GM19099 (cell line): ENCODE data around the gene TCAF1.

Experiments used
- POLR2A ChIP-seq: IDR thresholded peaks from 3 replicates; pipeline ENCODE4 v1.6.1; 2011; ENCODE audit warnings: low read depth; ENCODE audit not compliant: insufficient read length; ENCODE audit errors: extremely low read depth

TCAF1 gene

DNA sequence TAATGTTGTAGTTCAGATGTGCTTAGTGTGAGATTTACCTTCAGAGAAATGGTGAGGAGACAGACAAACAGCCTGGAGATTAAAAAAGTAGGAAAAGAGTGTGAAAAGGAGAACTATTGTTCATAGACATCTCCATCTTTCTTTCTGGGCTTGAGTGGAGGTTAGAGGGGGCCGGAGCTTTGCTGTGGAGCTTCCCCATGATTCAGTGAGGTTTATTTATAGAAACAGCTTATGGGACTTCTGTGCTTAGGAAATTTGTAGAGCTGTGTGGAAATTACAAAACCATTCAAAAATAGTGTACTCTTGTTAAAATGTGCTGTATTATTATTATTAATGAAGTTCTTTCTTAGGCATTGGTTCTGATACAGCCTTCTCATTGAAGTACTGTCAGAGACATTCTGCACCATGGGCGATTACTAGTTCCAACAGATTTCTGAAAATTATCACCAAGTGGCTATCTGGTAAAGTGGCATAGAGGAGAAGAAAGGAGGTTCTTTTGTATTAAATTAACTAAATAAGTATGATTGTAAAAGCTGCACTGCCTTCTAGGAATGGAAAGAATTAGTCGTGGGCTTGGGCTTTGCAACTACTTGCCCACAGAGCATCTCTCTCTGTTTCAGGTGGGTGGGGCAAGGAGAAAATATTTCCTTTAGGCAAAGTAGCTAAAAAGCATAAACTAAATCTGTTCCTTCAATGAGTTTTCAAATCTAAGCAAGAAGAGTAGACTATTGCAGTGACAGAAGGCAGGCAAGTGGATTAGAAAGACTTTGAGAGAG, 8.7 kb upstream of the TCAF1 start:
- TF ChIP-seq POLR2A = no peak

DNA sequence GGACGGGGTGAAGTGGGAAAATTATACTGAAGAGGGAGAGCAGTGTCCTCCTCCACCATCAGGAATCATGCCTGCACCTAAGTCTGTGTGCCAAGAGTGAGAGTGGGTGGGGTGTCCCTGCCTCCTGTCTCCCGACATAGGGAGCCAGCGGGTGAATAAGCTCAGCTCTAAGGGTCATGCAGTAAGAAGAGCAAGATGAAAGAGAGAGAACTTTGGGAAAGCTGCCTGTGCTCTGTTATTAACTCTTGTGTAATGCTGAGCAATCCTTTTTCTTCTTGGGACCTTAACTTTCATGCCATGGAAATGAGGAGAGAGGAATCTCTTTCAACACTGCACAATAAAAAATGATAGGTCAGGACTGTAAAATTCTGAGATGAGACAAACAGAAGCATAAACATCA, 7.9 kb upstream of the TCAF1 start:
- TF ChIP-seq POLR2A = no peak

DNA sequence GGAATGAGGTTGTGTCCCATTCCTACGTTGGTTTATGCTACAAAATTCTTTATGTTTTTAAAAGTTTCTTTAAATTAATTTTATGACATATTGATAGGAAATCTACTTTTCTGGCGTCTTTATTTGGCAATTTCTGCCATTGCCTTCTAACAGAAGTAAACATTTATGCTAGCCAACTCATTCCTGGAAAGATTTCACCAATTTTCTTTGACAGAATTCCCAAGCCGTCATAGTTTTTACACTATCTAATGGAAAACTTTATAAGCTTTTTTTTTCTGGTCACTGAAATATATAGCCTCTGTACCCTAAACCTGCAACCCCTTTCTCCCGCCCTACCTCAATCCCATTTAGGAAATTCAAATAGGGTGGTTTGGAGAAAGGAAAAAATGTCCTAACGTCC, 6.1 kb upstream of the TCAF1 start:
- no peak for TF ChIP-seq POLR2A

DNA sequence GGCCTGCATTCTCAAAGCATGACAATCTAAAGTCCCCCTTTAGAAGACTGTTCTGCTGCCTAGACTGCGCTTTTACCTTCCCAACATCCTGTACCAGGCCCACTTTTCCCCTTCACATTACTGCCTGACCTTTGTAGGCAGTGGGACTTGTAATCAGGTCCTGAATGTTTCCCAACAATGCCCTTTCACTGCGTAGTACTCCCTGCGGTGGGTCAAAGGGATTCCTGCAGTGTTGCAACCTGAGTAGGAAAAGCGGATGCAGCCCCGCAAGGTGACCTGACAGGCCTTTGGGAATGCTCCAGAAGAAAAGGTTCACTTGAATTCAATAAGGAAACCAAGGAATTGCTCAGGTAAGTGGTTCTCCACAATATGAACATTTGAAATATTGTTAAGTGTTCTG, 4.9 kb upstream of the TCAF1 start:
- TF ChIP-seq POLR2A = no peak

DNA sequence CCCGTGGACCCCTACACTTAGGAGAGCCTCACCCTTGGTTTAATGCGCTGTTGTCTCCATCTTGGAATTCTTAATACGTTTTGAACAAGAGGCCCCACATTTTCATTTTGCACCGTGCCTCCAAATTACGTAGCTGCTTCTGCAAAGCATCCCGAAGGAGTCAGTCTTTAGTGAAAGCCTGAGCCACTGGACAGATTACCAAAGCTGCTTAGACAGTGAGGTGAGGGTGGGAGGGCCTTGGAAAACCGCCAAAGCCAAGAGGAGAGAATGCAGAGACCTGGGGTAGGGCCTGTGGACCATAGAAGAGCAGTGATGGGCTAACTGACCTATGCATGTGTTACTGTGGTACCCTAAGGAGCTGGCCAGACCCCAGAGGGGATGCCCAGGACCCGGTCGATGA, 4.2 kb upstream of the TCAF1 start:
- TF ChIP-seq POLR2A = no peak

DNA sequence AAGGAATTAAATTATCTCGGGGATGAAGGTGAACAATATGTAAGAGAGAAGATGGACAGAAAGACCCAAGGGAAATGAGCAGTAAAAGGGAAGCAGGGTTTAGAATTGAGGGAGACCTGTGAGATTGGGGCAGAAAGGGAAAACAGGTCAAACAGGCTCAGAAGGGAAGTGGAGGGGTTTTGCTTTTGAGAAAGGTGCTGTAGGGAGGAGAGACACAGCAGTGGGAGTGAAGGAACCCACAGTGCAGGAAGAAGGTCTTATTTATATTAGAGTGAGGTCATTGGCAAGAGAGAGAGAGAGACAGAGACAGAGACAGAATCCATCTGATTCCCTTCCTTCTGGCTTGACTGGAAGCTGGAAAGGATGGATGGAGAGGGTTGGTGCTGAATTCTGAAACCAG, 3.5 kb upstream of the TCAF1 start:
- no peak for TF ChIP-seq POLR2A

DNA sequence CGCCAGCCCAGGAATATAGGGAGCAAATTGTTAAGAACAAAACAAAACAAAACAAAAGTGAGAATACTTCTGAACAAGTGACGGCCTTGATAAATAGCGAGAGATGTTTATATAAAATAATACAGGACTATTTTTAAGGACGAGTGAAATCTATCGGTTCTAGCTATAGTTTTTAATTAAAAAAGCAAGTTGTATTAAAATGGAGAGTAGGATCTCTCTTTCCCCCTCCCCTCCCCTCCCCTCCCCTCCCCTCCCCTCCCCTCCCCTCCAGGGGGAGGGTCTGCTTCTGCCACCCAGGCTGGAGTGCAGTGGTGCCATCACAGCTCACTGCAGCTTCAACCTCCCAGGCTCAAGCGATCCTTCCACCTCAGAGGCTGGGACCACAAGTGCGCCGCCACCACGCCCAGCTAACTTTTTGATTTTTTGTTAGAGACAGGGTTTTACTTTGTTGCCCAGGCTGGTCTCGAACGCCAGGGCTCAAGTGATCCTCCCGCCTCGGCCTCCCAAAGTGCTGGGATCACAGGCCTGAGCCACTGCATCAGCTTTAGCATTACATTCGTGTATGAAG, 440 bp upstream of the TCAF1 start:
- TF ChIP-seq POLR2A = no peak

DNA sequence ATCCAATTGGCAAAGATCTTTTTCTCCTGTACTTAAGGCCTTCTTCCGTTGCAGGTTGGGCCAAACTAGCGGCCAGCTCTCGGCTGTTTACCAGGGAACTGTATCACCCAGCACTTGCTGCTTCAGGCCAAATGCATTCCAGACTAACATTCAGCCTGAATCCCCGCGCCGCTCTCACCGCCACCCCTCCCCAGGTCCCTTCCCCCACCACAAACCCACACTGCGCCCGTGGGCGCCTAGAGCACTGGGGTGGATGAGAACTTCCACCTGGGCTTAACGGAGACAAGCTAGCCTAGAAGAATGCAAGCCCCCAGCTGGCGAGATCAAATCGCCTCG, 676 bp downstream of the TCAF1 start:
- no peak for TF ChIP-seq POLR2A

DNA sequence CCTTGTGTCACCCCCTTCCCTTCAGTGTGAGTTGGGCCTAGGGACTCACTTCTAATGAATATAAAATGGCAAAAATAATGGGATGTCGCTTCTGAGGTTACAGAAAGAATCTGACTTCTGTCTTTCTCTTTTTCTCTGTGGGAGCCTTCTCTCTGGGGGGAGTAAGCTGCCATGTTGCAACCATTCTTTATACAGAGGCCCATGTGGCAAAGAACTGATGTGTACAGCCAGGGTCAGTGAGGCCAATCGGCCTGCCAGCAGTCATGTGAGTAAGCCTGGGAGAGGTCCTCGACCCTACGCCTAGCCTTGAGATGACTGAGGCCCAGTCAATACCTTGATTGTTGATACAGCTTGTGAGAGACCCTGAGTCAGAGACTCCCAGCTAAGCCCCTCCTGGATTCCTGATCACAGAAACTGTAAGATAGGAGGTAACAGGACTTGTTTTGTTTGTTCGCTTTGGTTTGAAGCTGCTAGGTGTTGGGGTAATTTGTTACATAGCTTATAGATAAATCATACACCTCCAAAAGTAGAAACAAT, 1.7 kb downstream of the TCAF1 start:
- no peak for TF ChIP-seq POLR2A

DNA sequence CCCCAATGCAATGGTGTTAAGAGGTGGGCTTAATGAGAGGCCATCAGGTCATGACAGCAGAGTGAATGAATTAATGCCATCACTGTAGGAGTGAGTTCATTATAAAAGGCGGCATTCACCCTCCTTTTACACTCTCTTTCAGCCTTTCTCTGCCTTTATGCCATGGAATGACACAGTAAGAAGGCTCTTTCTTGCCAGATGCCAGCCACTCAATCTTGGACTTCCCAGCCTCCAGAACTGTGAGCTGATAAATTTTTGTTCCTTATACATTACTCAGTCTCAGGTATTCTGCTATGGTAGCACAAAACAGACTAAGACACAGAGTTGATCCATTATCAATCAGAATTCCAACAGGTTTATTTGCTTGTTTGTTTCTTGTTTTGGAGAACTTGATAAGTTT, 3.2 kb downstream of the TCAF1 start:
- TF ChIP-seq POLR2A = no peak

DNA sequence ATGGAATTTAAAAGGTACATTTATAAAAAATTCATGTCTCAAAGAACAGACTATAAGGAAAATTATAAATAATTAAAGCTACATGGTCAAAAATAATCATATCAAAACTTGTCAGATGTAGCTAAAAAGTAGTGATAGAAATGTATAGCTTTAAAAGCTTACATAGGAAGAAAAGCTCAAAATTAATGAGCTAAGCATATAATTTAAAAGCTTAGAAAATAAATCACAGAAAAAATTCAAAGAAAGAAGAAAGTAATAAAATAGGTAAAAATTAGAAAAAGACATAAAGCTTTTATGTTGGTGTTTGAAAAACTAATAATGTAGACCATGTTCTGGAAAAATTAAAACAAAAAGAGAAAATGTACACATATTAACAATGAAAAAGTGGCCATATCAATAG, 5.3 kb downstream of the TCAF1 start:
- TF ChIP-seq POLR2A = no peak

DNA sequence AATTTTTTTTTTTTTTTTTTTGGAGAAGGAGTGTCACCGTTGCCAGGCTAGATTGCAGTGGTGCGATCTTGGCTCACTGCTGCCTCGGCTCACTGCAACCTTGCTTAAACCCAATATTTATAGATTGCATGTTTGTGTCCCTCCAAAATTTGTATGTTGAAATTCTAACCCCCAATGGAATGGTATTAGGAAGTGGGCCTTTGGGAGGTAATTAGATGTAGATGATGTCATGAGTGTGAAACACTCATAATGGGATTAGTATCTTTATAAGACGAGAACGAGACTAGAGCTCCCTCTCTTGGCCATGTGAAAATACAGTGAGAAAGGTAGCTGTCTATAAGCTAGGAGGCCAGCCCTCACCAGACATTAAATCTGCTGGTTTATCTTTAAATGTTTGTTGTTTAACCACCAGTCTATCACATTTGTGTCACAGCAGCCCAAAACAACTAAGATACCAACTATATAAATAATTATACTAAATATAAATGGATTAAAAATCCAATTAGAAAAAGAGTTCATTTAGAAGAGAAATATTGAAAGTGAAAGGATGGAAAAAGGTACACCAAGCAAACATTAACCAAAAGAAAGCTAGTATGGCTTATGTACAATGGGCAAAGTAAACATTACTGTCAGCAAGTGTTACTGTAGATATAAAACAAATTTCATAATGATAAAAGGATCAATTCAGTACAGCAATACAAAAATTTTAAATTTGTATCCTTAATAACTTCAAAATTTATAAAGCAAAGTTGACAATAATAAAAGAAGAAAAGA, 9.3 kb downstream of the TCAF1 start:
- no peak for TF ChIP-seq POLR2A

DNA sequence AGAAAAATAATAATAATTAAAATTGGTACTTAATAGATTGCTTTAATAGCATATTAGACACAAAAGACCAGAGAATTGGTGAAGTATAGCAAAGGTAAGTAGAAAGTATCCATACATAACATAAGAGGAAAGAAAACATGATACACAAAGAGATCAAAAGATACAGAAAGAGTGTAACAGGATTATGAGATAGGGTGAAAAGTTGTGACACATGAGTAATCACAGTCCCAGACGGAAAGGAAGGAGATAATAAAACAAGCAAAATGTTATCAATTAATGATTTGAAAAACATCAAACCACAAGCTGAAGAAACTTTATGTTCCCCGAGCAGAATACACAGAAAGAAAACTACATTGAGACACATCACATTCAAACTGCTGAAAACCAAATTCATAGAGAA, 10.5 kb downstream of the TCAF1 start:
- no peak for TF ChIP-seq POLR2A

DNA sequence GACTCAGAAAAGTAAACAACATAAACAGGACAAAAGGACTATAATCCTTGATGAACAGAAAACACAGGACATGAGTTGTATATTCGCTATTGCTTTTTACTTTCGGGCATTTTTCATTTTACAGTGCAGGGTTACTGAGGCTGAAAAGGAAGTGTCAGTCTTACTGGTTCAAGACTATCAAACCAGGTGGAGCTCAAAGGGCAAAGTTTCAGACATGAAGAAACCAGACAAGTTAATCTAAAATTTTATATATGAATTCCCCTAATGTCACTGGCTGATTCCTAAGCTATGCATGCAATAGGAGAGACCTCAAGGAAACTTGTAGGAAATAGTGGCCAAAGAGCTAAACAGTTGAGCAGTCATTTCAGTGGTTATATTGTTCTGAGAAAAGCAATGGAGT, 11.4 kb downstream of the TCAF1 start:
- TF ChIP-seq POLR2A = no peak

DNA sequence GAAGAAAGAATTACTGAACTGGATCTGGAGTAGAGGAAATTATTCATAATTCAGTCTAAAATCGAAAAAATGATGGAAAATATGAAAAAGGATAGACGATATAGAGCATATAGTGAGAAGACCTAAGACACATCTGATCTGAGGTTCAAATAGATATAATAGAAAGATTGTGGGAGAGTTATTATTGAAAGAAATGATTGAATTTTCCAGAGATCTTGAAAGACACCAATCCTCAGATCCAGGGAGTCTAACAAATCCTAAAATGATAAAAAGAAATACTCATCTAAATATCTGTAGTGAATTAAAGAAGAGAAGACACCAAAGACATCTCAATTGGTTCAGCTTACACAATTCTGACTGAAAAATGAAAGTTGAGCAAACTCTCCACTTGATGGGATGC, 12.9 kb downstream of the TCAF1 start:
- no peak for TF ChIP-seq POLR2A
